ENCODE measurements around the gene C19orf44.

- no peak for TF ChIP-seq CTCF (IDR thresholded peaks at IDR 0.05)
- no peak for TF ChIP-seq POLR2A (IDR thresholded peaks at IDR 0.05)
These were observed 39.2 kb downstream of the C19orf44 start for GRCh38 chr19:16535381-16535780.

All from body of pancreas (tissue), 4 donors.